H1 (cell line): ENCODE measurements around the gene LRP1-AS. TPM values are rescaled to one million over a fixed set of nuclear protein-coding genes. Genes with fewer than 3 reads are reported as not detected.
A peak's percentile ranks its signal among the peaks of the same experiment; 100 is the strongest.

Experiments
- CTCF ChIA-PET: fragments of 300-600 bp; sonication (Branson Sonifier 250); formaldehyde crosslinking; loops from one replicate; lab custom pipeline; 2021; ENCODE audit not compliant: partially characterized antibody; lab: Charles Lee
- POLR2A ChIA-PET: fragments of 300-600 bp; sonication (Branson Sonifier 250); formaldehyde crosslinking; loops from one replicate; lab custom pipeline; 2021; ENCODE audit warnings: inconsistent platforms; ENCODE audit not compliant: partially characterized antibody; lab: Charles Lee
- DNase-seq, 2 experiments: peaks; one replicate each; pipeline versions ENCODE4 v3.0.0 to v3.0.0-alpha.2; 2010 to 2022; ENCODE audit warnings: low spot score in 2 of 2, low read depth in 1 of 2, mixed read lengths in 1 of 2
- FAIRE-seq: peaks from 2 replicates; lab custom pipeline; 2011; peaks lifted over from hg19 to GRCh38; lab: Jason Lieb, UNC
- H2AFZ ChIP-seq: 2 replicates; pipeline ENCODE4 v1.8.1; 2012; ENCODE audit warnings: low read length, inconsistent platforms
- H2AK5ac ChIP-seq: 2 replicates; pipeline ENCODE4 v1.6.1; 2013; ENCODE audit warnings: low read depth, low read length
- H2BK120ac ChIP-seq: replicated peaks from 2 replicates; pipeline ENCODE3; 2013; ENCODE audit warnings: low read depth, low read length, inconsistent platforms
- H2BK12ac ChIP-seq: 2 replicates; pipeline ENCODE4 v1.6.1; 2013; ENCODE audit warnings: low read depth, low read length
- H2BK15ac ChIP-seq: 2 replicates; pipeline ENCODE4 v1.6.1; 2013; ENCODE audit warnings: low read length
- H2BK20ac ChIP-seq: 2 replicates; pipeline ENCODE4 v1.6.1; 2013; ENCODE audit warnings: low read length
- H2BK5ac ChIP-seq: 2 replicates; pipeline ENCODE4 v1.6.1; 2013; ENCODE audit warnings: low read depth, low read length
- H3K14ac ChIP-seq: 2 replicates; pipeline ENCODE4 v1.6.1; 2013; ENCODE audit warnings: inconsistent platforms; ENCODE audit not compliant: insufficient read length
- H3K18ac ChIP-seq: 2 replicates; pipeline ENCODE4 v1.6.1; 2013; ENCODE audit warnings: low read length; ENCODE audit errors: extremely low read depth
- H3K23ac ChIP-seq: 2 replicates; pipeline ENCODE4 v1.6.1; 2013; ENCODE audit warnings: inconsistent platforms; ENCODE audit not compliant: insufficient read length
- H3K23me2 ChIP-seq: 2 replicates; pipeline ENCODE4 v1.6.1; 2013; ENCODE audit warnings: low read depth, low read length
- H3K27ac ChIP-seq: 2 replicates; pipeline ENCODE4 v1.6.1; 2011; ENCODE audit warnings: low read depth, low read length, inconsistent platforms
- H3K27me3 ChIP-seq, 4 experiments: replicated peaks in 1 of 4; 1 replicate in 1 of 4; 2 replicates in 3 of 4; pipeline versions ENCODE4 v1.6.1 to v1.8.1; 2011 to 2013; ENCODE audit warnings: low read length in 3 of 4, mild to moderate bottlenecking in 3 of 4, inconsistent platforms in 2 of 4, mixed read lengths in 2 of 4, moderate library complexity in 1 of 4; ENCODE audit not compliant: control insufficient read depth in 3 of 4, insufficient read depth in 3 of 4; ENCODE audit errors: extremely low read depth in 1 of 4
- H3K36me3 ChIP-seq, 4 experiments: 2 replicates each; pipeline versions ENCODE4 v1.6.1 to v1.8.1; 2011 to 2013; ENCODE audit warnings: mild to moderate bottlenecking in 4 of 4, low read length in 3 of 4, moderate library complexity in 2 of 4, control low read depth in 1 of 4, inconsistent platforms in 1 of 4; ENCODE audit not compliant: insufficient read depth in 4 of 4, control insufficient read depth in 2 of 4
- H3K4ac ChIP-seq: replicated peaks from 2 replicates; pipeline ENCODE3; 2013; ENCODE audit warnings: low read length, low read depth, mixed read lengths, inconsistent platforms; ENCODE audit not compliant: insufficient read length
- H3K4me1 ChIP-seq, 4 experiments: replicated peaks in 1 of 4; 1 replicate in 1 of 4; 2 replicates in 3 of 4; pipeline versions ENCODE4 v1.6.1 to v1.8.1; 2011 to 2013; ENCODE audit warnings: low read length in 3 of 4, inconsistent platforms in 2 of 4, mixed read lengths in 1 of 4; ENCODE audit not compliant: insufficient read depth in 4 of 4, control insufficient read depth in 3 of 4
- H3K4me2 ChIP-seq, 2 experiments: 2 replicates each; pipeline versions ENCODE4 v1.6.1 to v1.8.1; 2011 to 2013; ENCODE audit warnings: low read depth in 2 of 2, low read length in 2 of 2, control low read depth in 1 of 2, inconsistent platforms in 1 of 2, mild to moderate bottlenecking in 1 of 2; ENCODE audit not compliant: insufficient read depth in 1 of 2
- H3K4me3 ChIP-seq, 4 experiments: fragments of 200-600, 300-600 bp in 1 of 4; sonication (generic), shearing (Covaris generic), sonication (Bioruptor Twin) in 1 of 4; 2 replicates each; pipeline versions ENCODE4 v1.5.1 to v1.8.1; 2011 to 2016; ENCODE audit warnings: low read length in 4 of 4, low read depth in 3 of 4, control low read depth in 2 of 4, inconsistent platforms in 2 of 4, mild to moderate bottlenecking in 2 of 4, mixed read lengths in 1 of 4, moderate library complexity in 1 of 4; ENCODE audit not compliant: insufficient read depth in 2 of 4; ENCODE audit errors: extremely low read depth in 1 of 4
- H3K56ac ChIP-seq: replicated peaks from 2 replicates; pipeline ENCODE3; 2013; ENCODE audit warnings: low read depth, mild to moderate bottlenecking, mixed read lengths, low read length, inconsistent platforms; ENCODE audit not compliant: insufficient read length
- H3K79me1 ChIP-seq: 2 replicates; pipeline ENCODE4 v1.6.1; 2013; ENCODE audit warnings: low read depth, low read length, control low read depth
- H3K79me2 ChIP-seq, 2 experiments: 2 replicates each; pipeline versions ENCODE4 v1.6.1 to v1.8.1; 2012 to 2013; ENCODE audit warnings: low read length in 2 of 2, mild to moderate bottlenecking in 2 of 2, inconsistent platforms in 1 of 2; ENCODE audit not compliant: insufficient read depth in 2 of 2, control insufficient read depth in 1 of 2
- H3K9ac ChIP-seq, 4 experiments: replicated peaks in 1 of 4; 1 replicate in 1 of 4; 2 replicates in 3 of 4; pipeline versions ENCODE4 v1.6.1 to v1.8.1; 2011 to 2013; ENCODE audit warnings: low read depth in 3 of 4, low read length in 3 of 4, control low read depth in 2 of 4, mild to moderate bottlenecking in 2 of 4, moderate library complexity in 2 of 4, inconsistent platforms in 1 of 4; ENCODE audit errors: extremely low read depth in 1 of 4
- H3K9me3 ChIP-seq, 2 experiments: 2 replicates each; pipeline versions ENCODE4 v1.6.1 to v1.8.1; 2012 to 2013; ENCODE audit warnings: mild to moderate bottlenecking in 2 of 2, moderate library complexity in 2 of 2, control low read depth in 1 of 2, inconsistent platforms in 1 of 2, low read depth in 1 of 2, low read length in 1 of 2, mixed read lengths in 1 of 2; ENCODE audit not compliant: insufficient read depth in 2 of 2
- H4K20me1 ChIP-seq, 2 experiments: replicated peaks in 1 of 2; 2 replicates each; pipeline versions ENCODE3 to v1.8.1; 2011 to 2013; ENCODE audit warnings: inconsistent platforms in 2 of 2, low read length in 2 of 2, mild to moderate bottlenecking in 1 of 2; ENCODE audit not compliant: insufficient read depth in 2 of 2, control insufficient read depth in 1 of 2
- H4K5ac ChIP-seq: 2 replicates; pipeline ENCODE4 v1.6.1; 2013; ENCODE audit warnings: low read length, low read depth, mixed read lengths, inconsistent platforms; ENCODE audit not compliant: insufficient read length
- H4K8ac ChIP-seq: 2 replicates; pipeline ENCODE4 v1.8.0; 2013; ENCODE audit warnings: mild to moderate bottlenecking, moderate library complexity, low read length, inconsistent platforms; ENCODE audit not compliant: insufficient read depth; ENCODE audit errors: extremely low read depth
- H4K91ac ChIP-seq: replicated peaks from 2 replicates; pipeline ENCODE3; 2013; ENCODE audit warnings: low read length, mixed read lengths, inconsistent platforms; ENCODE audit not compliant: insufficient read length
- BCL11A ChIP-seq, 2 experiments: IDR thresholded peaks; one replicate each; pipeline ENCODE4 v1.6.1; 2011; ENCODE audit warnings: low read depth in 2 of 2, low read length in 2 of 2, mild to moderate bottlenecking in 2 of 2
- CHD1 ChIP-seq: IDR thresholded peaks from 2 replicates; pipeline ENCODE4 v1.6.1; 2012; ENCODE audit warnings: low read depth, low read length, improper control_type of control experiment
- JUN ChIP-seq: IDR thresholded peaks from 2 replicates; pipeline ENCODE4 v1.6.1; 2011; ENCODE audit warnings: low read depth, mild to moderate bottlenecking, improper control_type of control experiment, low read length
- JUND ChIP-seq: IDR thresholded peaks from 2 replicates; pipeline ENCODE4 v1.6.1; 2011; ENCODE audit warnings: mild to moderate bottlenecking, improper control_type of control experiment, low read length
- WGBS, 2 experiments: shearing (Covaris generic) in 1 of 2; methylation state at CpG; one replicate each; pipeline versions ENCODE4 v1.1.6 to v1.1.7; 2013 to 2015; ENCODE audit warnings: low lambda C conversion rate in 2 of 2, mixed read lengths in 2 of 2, inconsistent platforms in 1 of 2, low coverage in 1 of 2, missing lambda C conversion rate in 1 of 2; ENCODE audit not compliant: insufficient replicate concordance in 2 of 2, insufficient coverage in 1 of 2, insufficient read length in 1 of 2; ENCODE audit errors: extremely low coverage in 1 of 2, missing lambda C conversion rate in 1 of 2; 5-methylcytosine and 5-hydroxymethylcytosine counted together
- polyA plus RNA-seq, 7 experiments: library from polyadenylated mRNA; depleted of rRNA in 3 of 7; stranded (reverse) in 5 of 7; unstranded in 2 of 7; fragments of >200 nt in 5 of 7; fragments of 200-250 nt in 2 of 7; gene quantifications; 1 replicate in 5 of 7; 2 replicates in 1 of 7; 4 replicates in 1 of 7; pipeline versions ENCODE4 v1.2.1 to v1.2.3, GENCODE V29; 2011 to 2013; ENCODE audit warnings: missing spikeins in 2 of 7, mixed read lengths in 2 of 7
- total RNA-seq: library from RNA; stranded (reverse); fragmentation: NEBNext Ultra II Directional; extraction: Animal tissue kit (Norgen Biotek cat#: 25700); gene quantifications from 2 replicates; pipeline ENCODE4 v1.2.1, GENCODE V29; 2021
- TF ChIP-seq, protein P1 (sequence below): IDR thresholded peaks from 2 replicates; pipeline ENCODE4 v1.6.1; 2012; ENCODE audit warnings: low read length, inconsistent platforms
- TF ChIP-seq, protein P2 (sequence below): IDR thresholded peaks from 2 replicates; pipeline ENCODE4 v1.6.1; 2012; ENCODE audit warnings: inconsistent platforms

Gene LRP1-AS
- total and polyA plus RNA-seq, 2 of the 8 experiments (the other 6 are each of a cell fraction or from before 2014, with no cell fraction given) = not detected

DNA sequence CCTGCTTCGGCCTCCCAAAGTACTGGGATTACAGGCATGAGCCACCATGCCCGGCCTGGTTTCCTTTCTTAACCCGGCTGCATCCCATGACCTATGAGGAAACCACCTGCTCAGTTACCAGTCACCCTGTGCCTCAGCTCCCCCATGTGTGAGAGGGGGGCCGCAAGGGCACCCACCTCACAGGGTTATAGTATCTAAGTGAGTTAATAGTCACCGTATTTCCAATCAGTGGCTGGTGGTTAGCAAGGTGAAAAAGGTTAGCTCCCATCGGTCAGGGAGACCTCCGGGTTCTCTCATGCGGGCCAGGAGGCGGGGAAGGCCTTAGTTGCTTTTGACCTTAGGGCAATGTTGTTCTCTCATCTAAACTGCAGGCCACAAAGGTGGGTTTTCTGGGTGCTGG is 12.5 kb downstream of the LRP1-AS start:
- no peak overlapping the region for H2AFZ ChIP-seq
- H3K9ac ChIP-seq = 0 out of 7 replicates have a peak overlapping the region, but pooled peaks of 1 of the 4 experiments have one; percentile 1
- H3K23me2 ChIP-seq = no peaks in the 10 kb centered on the region
- H4K5ac ChIP-seq = no peak overlapping the region
- H2BK15ac ChIP-seq = no peak overlapping the region
- peaks cover 9 to 20% of the 10 kb centered on the region in 2 experiments for H4K20me1 ChIP-seq
- TF ChIP-seq CHD1 (no peak), JUND (no peak), JUN (no peak), BCL11A (IDR thresholded peaks at IDR 0.05; ENCODE audit: low read depth in 2 of 2, low read length in 2 of 2) (no peak)
- TF ChIP-seq, protein P1, sequence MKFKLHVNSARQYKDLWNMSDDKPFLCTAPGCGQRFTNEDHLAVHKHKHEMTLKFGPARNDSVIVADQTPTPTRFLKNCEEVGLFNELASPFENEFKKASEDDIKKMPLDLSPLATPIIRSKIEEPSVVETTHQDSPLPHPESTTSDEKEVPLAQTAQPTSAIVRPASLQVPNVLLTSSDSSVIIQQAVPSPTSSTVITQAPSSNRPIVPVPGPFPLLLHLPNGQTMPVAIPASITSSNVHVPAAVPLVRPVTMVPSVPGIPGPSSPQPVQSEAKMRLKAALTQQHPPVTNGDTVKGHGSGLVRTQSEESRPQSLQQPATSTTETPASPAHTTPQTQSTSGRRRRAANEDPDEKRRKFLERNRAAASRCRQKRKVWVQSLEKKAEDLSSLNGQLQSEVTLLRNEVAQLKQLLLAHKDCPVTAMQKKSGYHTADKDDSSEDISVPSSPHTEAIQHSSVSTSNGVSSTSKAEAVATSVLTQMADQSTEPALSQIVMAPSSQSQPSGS = no peak
- TF ChIP-seq, protein P2, sequence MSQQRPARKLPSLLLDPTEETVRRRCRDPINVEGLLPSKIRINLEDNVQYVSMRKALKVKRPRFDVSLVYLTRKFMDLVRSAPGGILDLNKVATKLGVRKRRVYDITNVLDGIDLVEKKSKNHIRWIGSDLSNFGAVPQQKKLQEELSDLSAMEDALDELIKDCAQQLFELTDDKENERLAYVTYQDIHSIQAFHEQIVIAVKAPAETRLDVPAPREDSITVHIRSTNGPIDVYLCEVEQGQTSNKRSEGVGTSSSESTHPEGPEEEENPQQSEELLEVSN = no peak
- no peak overlapping the region for H3K56ac ChIP-seq
- 83% methylated on average over 9 of the region's 9 CpGs; no CpG with 5 or more reads in 1 of the 2 experiments for WGBS, 2 experiments
- H3K23ac ChIP-seq = no peak overlapping the region
- no peak overlapping the region for H4K91ac ChIP-seq
- peak overlapping the region; percentile 58; the same call in 1 of the 2 replicates for H2AK5ac ChIP-seq
- peak overlapping the region; percentile 58 to 72 for H3K4me2 ChIP-seq
- no peak overlapping the region for H3K14ac ChIP-seq
- H2BK5ac ChIP-seq = peak overlapping the region; percentile 83; the same call in 1 of the 2 replicates
- no peaks in the 10 kb centered on the region for H3K9me3 ChIP-seq
- DNase-seq = no peak
- H3K4me3 ChIP-seq = peak overlapping the region in 1 of 4 experiments; percentile 47; a peak in 2 of 8 replicates
- CTCF ChIA-PET = interaction anchor here (0.9 to 6.5 kb wide), 9 partner anchors 11 to 79 kb away, joined by 3 to 76 read pairs (median 5); partner anchors contain the start of gene STAT6
- peak overlapping the region; percentile 38 for H3K18ac ChIP-seq
- H3K79me1 ChIP-seq = peaks cover 21% of the 10 kb centered on the region
- no peak overlapping the region for H2BK120ac ChIP-seq
- POLR2A ChIA-PET = interaction anchor here (0.6 to 5.6 kb wide), 14 partner anchors 7 to 1053 kb away, joined by 3 to 38 read pairs (median 6); partner anchors contain the start of genes LRP1, LRP1-AS, SHMT2 and STAT6
- H2BK20ac ChIP-seq = 0 out of 2 replicates have a peak overlapping the region, but pooled peaks have one; percentile 72
- H3K4me1 ChIP-seq = peaks cover 25 to 58% (median 35%) of the 10 kb centered on the region in 4 experiments
- peaks cover 10 to 22% (median 16%) of the 10 kb centered on the region in 4 experiments for H3K36me3 ChIP-seq
- no peaks in the 10 kb centered on the region for H3K27me3 ChIP-seq
- FAIRE-seq = no peak
- H2BK12ac ChIP-seq = no peak overlapping the region
- peak overlapping the region; percentile 28; the same call in 1 of the 2 replicates for H3K27ac ChIP-seq
- no peak overlapping the region for H4K8ac ChIP-seq
- no peak overlapping the region for H3K4ac ChIP-seq
- peaks cover 5 to 82% of the 10 kb centered on the region in 2 experiments; a peak in 3 of 4 replicates for H3K79me2 ChIP-seq
